ENCODE data around the gene LCN1.

DNA sequence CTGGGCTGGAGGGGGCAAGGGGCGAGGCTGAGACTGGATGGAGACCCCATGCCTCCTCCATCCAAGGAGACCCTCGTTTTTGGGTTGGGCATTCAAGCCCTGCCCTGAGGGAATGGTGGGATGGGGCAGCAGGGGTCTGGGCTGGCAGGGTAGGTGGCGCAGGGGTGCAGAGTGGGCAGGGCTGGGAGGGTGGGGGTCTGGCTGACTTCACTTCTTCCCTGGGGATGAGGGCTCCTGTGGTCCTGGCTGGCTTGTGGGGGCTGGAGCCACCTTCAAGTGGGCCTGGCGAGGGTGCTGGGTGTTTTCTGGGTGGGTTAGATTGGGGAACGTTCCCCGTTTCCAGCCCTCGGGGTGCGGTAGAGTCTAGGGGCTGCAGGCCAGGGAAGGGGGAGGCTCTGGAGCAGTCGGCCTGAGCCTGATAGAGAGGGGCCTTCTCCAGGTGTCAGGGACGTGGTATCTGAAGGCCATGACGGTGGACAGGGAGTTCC lies 412 bp downstream of the LCN1 start:
- TF ChIP-seq, protein P1, sequence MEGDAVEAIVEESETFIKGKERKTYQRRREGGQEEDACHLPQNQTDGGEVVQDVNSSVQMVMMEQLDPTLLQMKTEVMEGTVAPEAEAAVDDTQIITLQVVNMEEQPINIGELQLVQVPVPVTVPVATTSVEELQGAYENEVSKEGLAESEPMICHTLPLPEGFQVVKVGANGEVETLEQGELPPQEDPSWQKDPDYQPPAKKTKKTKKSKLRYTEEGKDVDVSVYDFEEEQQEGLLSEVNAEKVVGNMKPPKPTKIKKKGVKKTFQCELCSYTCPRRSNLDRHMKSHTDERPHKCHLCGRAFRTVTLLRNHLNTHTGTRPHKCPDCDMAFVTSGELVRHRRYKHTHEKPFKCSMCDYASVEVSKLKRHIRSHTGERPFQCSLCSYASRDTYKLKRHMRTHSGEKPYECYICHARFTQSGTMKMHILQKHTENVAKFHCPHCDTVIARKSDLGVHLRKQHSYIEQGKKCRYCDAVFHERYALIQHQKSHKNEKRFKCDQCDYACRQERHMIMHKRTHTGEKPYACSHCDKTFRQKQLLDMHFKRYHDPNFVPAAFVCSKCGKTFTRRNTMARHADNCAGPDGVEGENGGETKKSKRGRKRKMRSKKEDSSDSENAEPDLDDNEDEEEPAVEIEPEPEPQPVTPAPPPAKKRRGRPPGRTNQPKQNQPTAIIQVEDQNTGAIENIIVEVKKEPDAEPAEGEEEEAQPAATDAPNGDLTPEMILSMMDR (IDR thresholded peaks at IDR 0.05), result no peak
- no peak for TF ChIP-seq POLR2A (IDR thresholded peaks at IDR 0.05)

Measured in esophagus squamous epithelium (tissue), 4 donors.